SHP77 (cell line): ENCODE measurements around the gene SYCP2L.

Experiments
- DNase-seq, 2 experiments: peaks; one replicate each; lab custom pipeline; 2025; lab: John Stamatoyannopoulos, UW

The SYCP2L gene

DNA sequence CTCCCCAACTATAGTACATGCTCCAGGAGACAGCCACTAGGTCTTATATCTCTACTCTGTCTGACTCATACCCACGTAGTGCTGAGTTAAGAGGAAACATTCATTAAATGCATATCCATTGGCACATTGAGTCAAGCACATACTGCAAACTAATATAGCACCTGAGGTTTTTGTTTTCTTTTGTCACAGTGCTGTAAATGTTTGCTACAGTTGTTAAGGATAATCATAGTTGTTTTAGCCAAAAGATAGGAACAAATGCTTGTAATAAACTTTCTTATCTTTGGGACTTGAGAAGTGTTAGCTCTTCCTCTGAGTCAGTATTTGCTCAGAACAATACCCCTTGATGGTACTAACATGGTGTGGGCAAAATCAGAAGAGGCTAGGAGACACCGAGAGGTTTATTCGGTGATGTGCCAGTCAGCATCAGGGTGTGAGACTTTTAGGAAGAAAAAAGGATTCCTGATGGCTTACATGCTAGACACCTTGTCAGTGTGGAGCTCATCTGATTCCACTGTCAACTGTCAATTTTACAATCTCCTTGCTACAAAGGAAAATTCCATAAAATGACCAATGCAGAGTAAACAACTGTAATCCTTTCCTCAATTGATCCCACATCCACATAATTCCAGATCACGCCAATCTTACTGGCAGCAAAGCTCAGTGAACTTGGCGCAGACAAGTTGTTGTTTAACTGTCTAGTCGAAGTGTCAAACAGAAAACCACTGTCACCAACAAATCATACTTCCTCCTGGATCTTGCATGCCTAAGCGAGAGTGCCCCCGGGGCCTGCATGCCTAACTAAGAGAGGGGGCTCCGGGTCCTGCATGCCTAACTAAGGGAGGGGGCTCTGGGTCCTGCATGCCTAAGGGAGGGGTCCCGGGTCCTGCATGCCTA is 121.1 kb downstream of the SYCP2L start:
- no peak for DNase-seq

DNA sequence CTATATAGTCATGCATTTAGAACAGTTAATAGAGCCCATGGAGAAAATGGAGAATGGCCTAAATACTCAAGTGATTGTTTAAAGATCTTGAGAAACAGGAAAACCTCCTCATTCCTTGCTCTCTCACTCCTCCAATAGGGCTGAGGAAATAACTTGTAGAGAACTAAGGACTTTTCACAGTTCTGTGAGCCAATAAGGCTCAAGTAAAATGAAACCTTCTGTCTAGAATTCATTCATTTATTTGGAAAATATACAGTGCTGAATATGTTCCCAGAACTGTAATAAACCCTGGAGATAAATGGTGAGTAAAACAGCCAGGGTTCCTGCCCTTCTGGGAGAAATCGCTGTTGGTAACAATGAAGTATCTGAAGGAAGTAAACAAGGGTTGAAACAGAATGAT is 122.0 kb downstream of the SYCP2L start:
- DNase-seq, result no peak

DNA sequence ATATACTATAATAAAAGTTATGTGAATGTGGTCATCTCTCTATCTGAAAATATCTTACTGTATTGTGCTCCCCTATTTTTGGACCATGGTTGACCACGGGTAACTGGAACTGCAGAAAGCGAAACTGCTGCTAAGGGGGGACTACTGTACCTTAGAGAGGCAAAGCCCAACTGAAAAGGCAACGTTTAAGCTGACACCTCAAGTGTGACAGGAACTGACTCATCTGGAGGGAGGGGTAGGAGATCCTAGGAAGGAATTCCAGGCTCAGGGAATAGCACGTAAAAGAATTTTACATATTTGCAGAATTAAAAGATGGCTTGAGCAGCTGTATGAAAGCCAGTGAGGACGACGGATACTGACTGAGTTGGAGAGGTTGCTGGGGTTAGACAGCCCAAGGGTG is 122.5 kb downstream of the SYCP2L start:
- no peak for DNase-seq

DNA sequence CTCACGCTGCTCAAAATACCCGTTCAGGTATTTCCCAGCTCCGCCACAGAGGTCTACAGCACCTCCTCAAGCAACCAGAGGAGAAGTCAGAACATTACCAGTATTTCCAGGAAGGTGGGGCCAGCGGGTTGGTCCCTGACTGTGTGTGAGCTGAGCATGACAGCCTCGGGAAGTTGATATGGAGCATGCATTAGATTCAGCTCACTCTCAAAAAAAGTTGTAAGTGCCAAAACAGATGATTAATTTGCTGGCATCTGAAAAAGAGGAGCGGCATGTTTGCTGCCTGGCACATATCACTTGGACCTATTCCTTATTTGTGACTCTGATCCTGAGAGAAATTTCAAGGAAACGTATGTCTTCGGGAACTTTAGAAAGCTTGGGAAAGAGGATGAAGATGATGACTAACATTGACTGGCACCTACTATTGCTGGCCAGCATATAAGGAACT is 125.0 kb downstream of the SYCP2L start:
- no peak for DNase-seq

DNA sequence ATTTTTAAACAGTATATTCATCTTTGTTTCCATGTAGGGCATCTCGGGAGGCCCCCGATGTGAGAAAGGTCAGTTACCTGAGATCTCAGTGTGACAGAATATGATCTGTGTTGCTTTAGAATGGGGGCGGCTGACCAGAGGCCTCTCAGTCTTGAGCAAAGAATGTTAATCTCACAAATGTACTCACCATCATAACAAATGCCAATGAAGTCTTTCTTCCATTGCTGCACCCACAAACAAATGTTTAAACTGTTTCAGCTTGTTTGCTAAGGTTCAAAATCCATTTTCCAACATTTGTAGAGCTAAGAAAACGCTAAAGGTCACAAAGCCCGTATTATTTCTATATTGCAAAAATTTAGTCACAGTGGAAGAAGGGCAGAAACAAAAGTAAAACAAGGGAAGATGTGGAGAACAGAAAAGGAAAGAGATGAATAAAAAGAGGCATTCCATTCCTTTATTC is 125.5 kb downstream of the SYCP2L start:
- DNase-seq, result no peak

DNA sequence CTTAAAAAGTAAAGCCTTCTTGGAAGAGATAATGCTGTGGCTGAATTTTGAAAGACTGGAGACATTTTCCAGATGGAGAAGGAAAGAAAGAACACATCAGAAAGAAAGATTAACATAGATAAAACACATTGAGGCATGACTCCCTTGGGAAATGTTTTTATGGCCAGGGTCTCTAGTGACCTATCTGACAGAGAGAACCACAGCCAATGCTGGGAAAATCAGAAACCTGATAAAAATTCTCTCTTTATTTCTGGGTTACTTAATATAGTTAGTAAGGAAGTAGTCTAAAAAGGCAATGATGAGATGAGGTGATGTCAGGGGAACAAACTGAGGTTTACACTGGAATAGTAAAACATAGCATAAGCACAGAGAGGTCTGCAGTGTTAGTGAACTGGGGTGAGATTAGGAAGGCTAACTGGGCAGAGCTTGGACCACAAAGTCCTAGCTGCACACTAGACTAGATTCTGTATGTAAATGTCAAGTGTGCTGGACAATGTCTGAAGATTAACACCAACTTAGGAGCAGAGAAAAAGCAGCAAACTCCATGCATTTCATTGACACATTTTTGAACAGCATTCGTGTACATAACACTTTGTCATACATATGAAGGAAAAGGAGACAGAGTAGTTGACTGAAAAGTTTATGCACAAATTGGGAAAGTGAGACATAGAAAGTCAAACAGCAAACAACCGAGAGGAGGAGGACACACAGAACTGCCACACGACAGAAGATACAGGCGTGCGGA is 126.3 kb downstream of the SYCP2L start:
- DNase-seq, result no peak

DNA sequence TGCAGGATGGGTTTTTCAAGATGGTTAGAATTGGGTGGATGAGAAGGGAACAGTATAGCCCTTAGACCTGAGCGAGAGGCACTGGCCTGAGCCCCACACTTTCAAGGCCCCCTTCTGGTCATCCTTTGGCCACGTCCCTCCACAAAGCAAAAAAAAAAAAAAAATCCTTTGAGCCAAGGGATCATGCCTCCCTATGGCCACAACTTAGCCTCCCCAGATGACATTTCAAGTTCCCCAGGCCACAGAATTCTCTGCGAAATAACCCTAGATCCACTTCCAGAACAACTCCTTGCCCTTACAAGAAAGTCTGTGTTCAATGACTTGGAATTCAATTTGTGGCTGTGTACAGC is 126.8 kb downstream of the SYCP2L start:
- no peak for DNase-seq

DNA sequence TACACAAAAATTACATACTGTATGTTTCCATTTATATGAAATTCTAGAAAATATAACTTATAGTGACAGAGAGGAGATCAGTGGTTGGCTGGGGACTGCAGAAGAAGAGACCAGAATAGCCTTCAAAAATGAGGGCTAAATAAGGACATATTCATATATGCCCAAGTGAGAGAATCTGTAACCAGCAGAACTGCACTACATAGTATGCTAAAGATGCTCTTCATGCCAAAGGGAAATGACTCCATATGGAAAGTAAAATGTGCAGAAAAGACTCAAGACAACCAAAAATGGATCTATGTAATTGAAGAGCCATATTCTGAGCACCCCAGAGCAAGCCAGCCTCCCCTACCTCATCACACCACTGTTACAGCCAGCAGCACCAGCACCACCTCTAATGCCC is 128.2 kb downstream of the SYCP2L start:
- DNase-seq, result no peak

DNA sequence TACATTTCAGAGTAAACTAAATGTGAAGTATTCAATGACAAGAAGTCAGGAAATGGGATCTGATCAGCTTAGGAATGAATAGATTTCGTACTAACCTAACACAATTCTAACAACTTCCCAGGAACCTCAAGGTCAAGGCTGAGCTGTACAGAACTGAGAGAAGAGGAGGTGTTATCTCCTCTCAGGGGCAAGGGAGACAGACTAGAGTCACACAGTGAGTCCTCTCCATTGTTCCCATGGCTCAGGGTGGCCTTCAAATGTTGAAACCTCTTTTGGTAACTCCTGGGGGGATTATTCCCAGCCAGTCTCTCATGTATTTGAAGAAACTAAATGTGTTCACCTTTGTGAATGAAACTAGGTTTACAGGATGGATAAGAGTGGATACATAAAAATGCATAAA is 129.6 kb downstream of the SYCP2L start:
- DNase-seq, result no peak

DNA sequence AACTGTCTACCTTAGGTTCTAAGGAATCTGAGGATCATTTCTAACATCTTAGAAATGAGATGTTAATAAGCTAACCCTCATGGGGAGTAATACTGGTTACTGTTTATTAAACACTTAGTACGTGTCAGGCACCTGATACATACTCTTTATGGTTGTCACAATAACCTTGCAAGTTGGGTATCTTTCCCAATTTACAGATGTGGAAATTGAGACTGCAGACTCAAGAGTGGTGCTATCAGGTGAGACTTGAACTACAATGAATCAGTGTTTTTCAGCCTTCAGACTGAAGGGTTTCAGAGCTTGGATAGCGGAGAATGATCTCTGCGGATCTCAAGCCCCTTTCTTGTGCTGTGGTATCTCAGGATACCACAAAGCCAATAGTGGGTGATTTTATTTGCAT is 130.2 kb downstream of the SYCP2L start:
- no peak for DNase-seq

DNA sequence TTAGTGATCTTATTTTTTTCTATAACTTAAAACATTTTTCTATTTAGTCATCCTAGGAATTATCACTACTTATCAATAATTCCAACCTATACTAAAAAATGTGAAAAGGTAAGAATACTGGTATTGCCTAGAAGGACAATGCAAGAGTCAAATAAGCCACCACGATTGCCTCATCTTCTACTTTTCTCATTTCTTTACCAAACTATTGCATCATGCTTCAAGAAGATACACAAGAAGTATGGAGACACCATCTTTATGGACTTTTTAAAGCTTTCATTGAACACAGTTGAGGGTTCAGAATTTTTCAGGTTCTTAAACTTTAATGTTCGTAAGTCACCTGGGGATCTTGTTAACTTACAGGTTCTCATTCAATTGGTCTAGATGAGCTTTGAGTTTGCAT is 131.4 kb downstream of the SYCP2L start:
- DNase-seq, result no peak

DNA sequence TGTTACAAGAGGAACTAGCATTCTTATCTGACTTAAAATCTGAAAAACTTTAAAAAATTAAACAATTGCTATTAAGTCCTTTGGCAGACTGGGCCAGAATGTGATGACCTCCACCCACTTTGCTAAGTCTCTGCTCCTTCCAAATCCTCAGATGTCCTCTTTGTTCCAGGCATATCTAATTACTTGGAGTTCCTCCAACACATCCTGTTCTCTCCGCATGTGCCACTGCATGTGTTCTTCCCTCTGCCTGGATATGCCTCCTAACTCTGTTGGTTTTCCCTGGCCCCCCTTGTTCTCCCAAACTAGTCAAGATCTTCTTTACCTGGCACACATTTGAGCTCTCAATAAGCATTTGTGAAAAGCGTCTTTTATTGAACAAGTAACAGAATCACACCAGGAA is 134.2 kb downstream of the SYCP2L start:
- DNase-seq, result no peak

DNA sequence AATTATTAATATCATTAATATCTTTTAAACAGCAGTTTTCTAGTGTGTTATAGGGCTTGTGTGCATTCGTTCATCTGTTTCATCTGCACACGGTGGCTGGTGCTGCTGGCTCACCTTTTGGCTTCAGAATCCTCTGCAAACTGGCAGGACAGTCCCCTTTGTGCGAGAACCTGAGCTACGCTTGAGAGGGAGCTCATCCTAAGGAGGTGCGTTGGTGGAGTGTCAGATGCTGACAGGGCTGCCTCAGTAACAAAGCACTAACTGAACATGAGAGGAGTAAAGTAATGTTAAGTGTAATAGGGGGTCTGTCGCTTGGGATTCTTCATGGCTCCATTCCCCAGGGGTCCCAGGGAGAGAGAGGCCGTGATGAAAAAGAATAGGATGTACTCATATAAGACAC is 134.9 kb downstream of the SYCP2L start:
- DNase-seq, result no peak

DNA sequence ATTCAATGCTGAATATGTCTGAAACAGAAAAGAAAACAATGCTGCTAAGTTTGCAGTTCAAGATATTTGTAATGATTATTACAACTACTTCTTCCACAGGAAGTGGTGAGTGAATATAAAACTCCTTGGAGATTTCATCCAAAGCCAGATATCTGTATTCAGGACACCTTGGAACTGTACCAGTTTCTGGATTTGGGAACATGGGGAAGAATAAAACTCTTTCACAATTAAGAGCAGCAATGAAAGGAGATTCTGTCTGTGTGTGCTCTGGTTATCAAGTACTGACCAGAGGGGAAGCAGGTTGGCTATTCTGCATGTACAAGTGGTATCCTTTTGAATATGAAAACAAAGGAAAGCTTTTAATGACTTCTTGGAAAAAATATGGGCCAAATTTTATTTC is 136.2 kb downstream of the SYCP2L start:
- DNase-seq, result no peak
